Fibroblast of pulmonary artery (primary cell): ENCODE results near the gene SOST.

ENCODE experiments used
- DNase-seq: peaks from one replicate; pipeline ENCODE4 v3.0.0-alpha.2; 2010; ENCODE audit warnings: low read depth
- H3K4me3 ChIP-seq: replicated peaks from 2 replicates; pipeline ENCODE4 v1.5.1; 2011; ENCODE audit warnings: low read depth, mild to moderate bottlenecking, control low read depth, low read length, moderate library complexity
- TF ChIP-seq, protein P1 (sequence below): IDR thresholded peaks from 2 replicates; pipeline ENCODE4 v1.5.1; 2011; ENCODE audit warnings: mild to moderate bottlenecking, control low read depth, low read length, inconsistent platforms; ENCODE audit errors: missing control alignments

SOST gene

DNA sequence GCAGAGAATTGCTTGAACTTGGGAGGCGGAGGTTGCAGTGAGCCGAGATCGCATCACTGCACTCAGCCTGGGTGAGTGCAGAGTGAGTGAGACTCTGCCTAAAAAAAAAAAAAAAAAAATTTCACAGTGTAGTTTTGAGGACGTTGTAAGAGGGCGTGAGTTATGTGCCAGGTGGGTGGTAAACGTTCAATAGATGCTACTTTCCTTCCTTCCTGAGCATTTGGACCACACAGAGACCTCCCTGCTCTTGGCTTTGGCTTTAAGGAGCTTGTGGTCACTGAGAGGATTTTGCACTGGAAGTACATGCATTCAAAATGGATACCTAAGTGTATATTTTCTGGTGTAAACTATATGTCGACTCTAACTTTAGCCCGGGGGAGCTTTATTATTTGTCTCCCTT, 30.5 kb downstream of the SOST start:
- H3K4me3 ChIP-seq = no peak overlapping the region
- TF ChIP-seq, protein P1, sequence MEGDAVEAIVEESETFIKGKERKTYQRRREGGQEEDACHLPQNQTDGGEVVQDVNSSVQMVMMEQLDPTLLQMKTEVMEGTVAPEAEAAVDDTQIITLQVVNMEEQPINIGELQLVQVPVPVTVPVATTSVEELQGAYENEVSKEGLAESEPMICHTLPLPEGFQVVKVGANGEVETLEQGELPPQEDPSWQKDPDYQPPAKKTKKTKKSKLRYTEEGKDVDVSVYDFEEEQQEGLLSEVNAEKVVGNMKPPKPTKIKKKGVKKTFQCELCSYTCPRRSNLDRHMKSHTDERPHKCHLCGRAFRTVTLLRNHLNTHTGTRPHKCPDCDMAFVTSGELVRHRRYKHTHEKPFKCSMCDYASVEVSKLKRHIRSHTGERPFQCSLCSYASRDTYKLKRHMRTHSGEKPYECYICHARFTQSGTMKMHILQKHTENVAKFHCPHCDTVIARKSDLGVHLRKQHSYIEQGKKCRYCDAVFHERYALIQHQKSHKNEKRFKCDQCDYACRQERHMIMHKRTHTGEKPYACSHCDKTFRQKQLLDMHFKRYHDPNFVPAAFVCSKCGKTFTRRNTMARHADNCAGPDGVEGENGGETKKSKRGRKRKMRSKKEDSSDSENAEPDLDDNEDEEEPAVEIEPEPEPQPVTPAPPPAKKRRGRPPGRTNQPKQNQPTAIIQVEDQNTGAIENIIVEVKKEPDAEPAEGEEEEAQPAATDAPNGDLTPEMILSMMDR = no peak
- DNase-seq = no peak

DNA sequence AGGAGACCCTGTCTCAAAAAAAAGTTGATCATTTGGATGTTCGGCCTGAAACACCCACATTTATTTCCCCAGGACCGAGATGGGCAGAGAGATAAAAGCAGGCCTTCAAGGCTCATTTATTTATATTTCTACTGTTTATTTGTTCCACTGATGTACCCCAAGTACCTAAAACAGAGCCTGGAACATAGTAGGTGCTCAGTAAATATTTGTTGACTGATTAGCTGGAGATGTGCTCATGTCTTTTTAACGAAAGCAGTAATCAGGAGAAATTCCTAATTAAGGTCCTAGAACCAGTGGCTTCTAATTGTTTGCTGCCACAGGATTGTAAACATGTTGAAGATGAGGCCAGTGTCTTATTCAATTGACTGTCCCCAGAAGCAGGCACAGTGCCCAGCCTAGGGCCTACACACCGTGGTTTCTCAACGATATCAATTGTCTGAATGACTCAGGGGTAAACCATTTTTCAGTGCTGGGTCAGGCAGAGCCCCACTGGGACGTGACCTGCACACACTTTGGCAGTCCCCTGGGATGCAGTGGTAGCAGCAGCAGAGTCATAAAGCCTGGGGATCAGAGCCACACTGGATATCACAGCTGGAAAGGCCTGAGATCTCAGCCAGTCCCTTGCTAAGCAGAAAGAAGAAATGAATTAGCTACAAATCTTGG, 34.8 kb downstream of the SOST start:
- TF ChIP-seq, protein P1 = no peak
- peak; percentile 75 for DNase-seq
- H3K4me3 ChIP-seq = no peak overlapping the region

DNA sequence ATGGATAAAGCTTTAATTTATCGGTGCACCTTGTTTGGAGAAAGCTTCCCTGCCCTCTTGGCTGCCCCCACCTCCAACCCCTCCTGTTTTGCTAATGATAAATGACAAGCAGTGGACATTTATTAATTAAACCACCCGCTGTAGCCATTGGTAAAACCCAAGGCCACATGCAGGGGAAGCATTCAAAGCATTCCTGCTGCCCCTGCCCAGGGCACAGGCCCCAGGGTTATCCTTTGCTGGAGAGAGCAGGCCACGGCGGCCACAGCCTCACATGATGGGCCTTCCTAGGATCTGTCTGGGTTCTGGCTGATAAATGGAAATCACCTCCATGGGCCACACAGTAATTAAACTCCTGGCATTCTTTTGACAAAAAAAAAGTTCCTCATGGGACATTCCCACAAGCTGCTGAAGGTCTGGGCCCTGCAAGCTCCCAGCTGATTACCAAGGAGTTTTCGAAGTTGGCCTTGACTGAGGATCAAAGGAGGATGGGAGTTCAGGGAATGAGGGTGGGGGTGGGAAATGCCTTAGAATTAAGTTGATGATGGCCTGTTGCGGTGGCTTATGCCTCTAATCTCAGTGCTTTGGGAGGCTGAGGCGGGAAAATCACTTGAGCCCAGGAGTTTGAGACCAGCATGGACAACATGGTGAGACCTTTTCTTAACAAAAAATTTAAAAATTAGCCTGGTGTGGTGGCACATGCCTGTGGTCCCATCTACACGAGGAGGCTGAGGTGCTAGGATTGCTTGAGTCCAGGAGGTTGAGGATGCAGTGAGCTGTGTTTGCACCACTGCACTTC, 35.5 kb downstream of the SOST start:
- TF ChIP-seq, protein P1 = no peak
- no peak for DNase-seq
- H3K4me3 ChIP-seq = no peak overlapping the region

DNA sequence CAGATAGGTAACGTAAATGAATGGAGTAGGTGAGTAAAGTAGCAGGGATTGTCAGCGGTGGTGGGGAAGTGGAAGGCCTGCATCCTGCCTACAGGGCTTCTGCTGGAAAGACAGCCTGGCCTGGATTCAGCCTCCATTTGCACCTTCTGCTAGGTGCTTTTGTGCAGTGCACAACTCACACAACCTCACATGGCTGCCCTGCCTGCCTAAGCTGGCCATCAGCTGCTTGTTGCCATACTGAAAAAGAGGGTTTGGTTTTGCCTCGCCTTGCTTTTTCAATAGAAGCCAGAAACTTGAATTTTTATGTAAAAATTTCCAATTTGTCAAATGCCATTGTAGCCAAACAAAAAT, 36.3 kb downstream of the SOST start:
- no peak for DNase-seq
- TF ChIP-seq, protein P1 = no peak

DNA sequence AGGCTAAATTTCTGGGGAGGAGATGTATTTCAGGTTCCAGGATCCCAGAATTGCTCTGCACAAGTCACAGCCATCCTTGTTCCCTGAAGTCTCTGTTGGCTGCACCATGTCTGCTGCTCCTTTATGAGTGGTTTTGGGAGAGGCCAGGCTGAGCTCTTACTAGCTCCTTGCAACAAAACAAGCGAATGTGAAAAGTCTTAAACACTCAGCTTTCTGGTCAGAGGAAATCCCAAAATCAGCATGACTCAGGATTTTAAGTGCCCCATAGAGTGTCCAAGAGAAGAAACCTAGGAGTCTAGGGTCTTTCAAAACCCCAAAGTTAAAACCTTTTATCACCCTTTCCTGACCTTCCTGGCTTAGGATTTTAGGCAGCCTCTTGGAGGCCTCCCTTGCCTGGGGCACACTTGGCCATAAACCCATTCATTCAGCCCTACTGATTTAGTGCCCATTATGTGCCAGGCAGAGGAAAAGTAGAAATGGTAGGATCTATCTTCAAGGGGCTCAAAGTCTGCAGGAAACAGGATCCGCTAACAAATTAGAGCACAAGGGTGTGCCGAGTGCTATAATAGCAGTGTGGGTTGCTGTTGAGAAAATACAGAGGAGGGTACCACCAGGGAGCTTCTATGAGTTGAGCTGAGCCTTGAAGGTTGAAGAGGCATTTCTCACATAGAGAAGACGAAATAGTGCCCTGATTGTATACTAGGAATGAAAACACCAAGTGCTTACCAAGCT, 36.9 kb downstream of the SOST start:
- no peak overlapping the region for H3K4me3 ChIP-seq
- DNase-seq = peak; percentile 46
- TF ChIP-seq, protein P1 = no peak

More for the DNA sequence above, 36.3 kb downstream of the SOST start:
- H3K4me3 ChIP-seq = no peak overlapping the region

DNA sequence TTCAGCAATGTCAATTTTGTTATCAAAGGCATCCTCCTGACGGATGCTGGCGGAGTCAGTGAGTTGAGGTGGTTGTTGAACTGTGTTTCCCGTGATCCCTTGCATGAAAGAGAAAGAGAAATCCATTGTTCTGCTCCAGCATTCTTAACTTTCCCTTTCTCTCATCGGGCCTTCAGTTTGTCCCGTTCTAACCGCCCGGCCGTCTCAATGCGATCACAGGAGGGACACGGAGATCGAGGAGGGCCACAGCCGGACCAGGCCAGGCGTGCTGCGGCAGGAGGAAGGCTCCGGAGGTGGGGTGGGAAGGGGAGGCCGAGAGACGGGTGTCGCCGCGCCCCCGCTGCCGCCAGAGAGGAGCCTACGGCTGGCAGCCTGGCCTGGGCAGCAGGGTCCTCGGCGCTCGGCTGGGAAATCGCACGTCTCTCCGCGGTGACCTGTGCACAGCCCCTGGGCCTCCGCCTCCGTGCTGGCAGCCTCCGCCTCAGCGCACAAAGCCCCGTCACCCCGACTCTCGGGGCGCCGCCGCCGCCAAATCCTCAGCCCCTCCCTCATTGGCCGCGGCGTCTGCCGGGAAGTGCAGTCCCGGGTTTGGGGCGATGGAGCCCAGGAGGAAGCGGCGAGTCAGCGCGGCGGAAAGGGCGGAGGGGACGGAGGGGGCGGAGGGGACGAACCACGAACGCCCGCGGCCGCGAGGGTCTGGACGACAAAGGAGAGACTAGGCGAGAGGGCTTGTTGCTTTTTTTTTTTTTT, 38.1 kb downstream of the SOST start:
- peak overlapping the region; percentile 51 for H3K4me3 ChIP-seq
- TF ChIP-seq, protein P1 = no peak
- DNase-seq = peak; percentile 61
